ENCODE results near the gene MACC1.

- TF ChIP-seq CTCF (conservative IDR thresholded peaks at IDR 0.05; ENCODE audit: low read depth, low read length) (no peak), EZH2 (IDR thresholded peaks at IDR 0.05; ENCODE audit: low read length, unreplicated experiment) (no peak)
Observed at GRCh38 chr7:20152511-20152910, 64.7 kb downstream of the MACC1 start.

All from PC-3 (cell line).